GM12865 (cell line): ENCODE measurements around the gene MBNL3.
A peak's percentile ranks its signal among the peaks of the same experiment; 100 is the strongest.

Experiments
- DNase-seq: peaks from one replicate; pipeline ENCODE4 v3.0.0; 2010; ENCODE audit warnings: low read depth
- H3K4me3 ChIP-seq: 2 replicates; pipeline ENCODE4 v1.5.1; 2011; ENCODE audit warnings: mild to moderate bottlenecking, low read depth, low read length, control low read depth
- TF ChIP-seq, protein P1 (sequence below): IDR thresholded peaks from 2 replicates; pipeline ENCODE4 v1.5.1; 2011; ENCODE audit warnings: low read length, control low read depth, low read depth, inconsistent platforms; ENCODE audit not compliant: insufficient read depth; ENCODE audit errors: missing control alignments

The MBNL3 gene

DNA sequence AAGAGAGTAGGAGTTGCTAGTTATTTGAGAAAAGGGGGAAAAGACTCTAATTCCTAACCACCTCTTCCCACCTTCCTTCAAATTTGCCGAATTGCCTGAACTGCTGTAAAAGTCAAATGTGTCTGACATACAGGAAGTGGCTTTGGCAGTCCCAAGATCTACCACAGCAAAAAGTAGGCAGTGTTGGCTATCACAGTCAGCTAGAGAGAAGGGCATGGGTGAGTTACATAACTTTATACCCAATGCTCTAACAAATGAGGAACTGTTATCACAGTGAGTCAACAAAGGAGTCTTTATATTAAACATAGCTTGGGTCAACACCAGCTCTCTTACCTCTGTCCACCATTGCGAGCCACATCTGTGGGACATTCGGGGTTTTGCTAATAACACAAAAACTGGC lies 2.4 kb upstream of the MBNL3 start:
- peak overlapping the region; percentile 77 for H3K4me3 ChIP-seq
- DNase-seq: peak; percentile 68
- TF ChIP-seq, protein P1, sequence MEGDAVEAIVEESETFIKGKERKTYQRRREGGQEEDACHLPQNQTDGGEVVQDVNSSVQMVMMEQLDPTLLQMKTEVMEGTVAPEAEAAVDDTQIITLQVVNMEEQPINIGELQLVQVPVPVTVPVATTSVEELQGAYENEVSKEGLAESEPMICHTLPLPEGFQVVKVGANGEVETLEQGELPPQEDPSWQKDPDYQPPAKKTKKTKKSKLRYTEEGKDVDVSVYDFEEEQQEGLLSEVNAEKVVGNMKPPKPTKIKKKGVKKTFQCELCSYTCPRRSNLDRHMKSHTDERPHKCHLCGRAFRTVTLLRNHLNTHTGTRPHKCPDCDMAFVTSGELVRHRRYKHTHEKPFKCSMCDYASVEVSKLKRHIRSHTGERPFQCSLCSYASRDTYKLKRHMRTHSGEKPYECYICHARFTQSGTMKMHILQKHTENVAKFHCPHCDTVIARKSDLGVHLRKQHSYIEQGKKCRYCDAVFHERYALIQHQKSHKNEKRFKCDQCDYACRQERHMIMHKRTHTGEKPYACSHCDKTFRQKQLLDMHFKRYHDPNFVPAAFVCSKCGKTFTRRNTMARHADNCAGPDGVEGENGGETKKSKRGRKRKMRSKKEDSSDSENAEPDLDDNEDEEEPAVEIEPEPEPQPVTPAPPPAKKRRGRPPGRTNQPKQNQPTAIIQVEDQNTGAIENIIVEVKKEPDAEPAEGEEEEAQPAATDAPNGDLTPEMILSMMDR: peak; percentile 10

DNA sequence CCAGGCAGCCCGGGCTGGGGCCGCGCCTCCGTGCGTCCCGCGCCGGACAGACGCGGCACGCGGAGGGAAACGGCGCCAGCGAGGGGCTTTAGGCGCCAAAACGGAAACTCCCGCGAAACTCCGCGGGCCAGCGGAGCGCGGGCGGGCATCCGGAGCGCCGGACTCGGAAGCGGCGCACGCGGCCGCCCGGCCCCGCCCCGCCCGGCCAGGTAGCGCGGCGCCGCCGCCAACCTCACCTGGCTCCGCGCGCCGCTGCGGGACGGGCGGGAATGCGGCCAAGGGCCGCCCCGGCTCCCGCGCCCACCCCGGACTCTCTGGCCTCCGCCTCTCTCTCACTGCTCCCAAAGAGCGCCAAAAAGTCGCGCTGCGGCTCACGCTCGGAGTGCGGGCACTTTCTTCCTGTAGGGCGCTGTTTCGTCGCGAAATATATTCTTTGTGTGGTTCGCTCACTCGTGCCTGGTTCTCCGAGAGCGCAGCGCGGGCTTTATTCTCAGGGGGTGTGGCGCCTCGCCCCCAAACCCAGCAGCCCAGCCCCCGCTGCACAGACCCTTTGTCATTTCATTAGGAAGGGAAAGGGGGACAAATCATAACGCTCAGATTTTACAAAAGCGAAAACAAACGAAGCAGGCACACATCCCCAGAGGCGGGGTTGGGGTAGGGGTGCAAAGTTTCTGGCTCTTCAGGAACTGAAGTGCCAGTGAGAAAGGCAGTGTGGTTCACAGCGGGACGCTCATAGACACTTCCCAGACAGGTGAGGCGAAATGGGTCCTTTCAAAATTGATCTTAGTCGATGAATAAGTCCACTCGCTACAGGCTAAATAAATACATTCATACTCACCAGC lies 961 bp upstream of the MBNL3 start:
- H3K4me3 ChIP-seq: peak overlapping the region; percentile 77
- peak; percentile 71 for DNase-seq
- TF ChIP-seq, protein P1: no peak

DNA sequence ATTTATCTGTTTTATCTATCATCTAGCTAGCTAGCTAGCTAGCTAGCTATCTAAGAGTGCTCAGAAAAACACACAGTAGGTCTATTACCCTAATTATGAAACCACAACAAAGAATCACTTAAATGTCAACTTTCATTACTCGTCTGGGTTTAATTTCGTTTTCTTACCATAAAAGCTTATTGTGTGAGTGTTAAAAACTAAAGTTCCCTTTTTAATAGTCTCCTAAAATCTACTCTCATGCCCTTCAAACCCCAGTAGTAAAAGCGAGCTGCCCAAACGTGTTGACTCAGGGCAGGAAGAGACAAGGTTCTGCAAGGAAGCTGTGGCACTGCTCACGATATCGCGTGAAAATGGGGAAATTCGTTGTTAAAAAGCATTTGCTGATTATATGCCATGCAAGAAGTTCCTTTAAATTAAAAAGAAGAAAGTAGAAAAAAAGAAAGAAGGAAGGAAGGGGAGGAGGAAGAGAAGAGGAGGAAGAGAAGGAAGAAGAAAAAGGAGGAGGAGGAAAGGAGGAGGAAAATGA lies 595 bp downstream of the MBNL3 start:
- DNase-seq: peak; percentile 68
- TF ChIP-seq, protein P1: no peak
- H3K4me3 ChIP-seq: peak overlapping the region; percentile 66

DNA sequence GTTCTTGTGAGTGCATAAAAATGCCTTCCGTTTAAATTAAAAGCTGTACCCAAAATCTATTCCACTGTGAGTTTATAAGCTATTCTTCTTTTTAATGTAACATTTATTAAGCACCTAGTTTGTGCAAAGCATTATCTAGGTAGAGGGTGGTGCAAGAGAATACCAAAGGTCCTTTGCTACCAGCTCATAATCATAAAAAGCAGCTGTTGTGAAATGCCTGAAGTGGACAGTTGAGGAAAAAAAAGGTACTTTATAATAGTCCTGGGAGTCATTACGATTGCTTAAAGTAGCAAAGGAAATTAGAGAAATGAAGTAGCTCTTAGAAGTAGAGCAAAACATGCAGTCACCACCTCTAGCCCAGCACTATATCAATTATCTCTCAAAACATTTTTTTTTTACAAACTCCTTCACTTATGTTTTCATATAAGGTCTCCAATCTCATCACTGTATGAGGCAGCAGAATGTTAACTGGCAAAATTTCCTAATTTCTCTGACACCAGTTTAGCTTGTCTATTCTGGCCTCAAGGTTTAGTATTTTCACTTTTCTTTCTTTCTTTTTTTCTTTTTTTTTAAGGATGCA lies 2.1 kb downstream of the MBNL3 start:
- no peak for DNase-seq
- H3K4me3 ChIP-seq: peak overlapping the region; percentile 66
- TF ChIP-seq, protein P1: no peak

DNA sequence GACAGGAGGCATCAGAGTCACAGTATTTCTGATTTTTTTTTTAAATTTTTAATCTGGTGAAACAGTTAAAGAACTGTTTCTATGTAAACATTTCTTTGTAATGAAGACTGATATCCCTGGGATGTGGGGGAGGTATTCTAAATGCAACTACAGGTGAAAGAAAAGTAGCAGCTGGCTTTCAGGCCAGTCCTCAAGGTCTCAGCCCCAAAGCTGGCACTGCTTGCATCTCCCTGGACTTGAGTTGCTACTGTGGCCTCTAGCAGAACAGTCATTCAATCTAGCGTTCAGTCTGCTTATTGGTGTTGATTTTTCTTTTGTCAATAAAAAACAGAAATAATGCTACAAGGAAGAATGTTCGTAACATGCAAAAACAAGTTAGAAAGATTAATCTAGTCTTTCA lies 4.9 kb downstream of the MBNL3 start:
- TF ChIP-seq, protein P1: no peak
- no peak for DNase-seq
- H3K4me3 ChIP-seq: no peak overlapping the region

DNA sequence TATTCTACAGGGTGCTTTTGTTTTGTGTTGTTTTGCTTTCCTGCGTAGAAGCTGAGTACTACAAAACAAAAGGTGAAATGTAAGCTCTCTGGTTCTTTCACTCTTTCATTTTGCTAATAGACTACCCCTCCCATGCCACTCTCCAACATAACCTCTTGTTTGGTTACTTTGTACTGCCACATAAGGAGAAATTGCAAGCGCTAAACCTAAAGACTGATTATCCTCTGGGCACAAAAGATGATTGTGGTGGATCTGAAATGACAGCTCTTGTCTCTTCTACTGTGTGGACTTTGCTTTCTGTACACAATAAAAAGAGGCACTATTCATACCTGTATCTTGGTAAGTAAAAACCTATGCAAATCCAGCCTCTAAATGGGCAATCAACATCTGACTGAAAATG lies 5.3 kb downstream of the MBNL3 start:
- DNase-seq: no peak
- H3K4me3 ChIP-seq: no peak overlapping the region
- TF ChIP-seq, protein P1: no peak
